Measurements from ENCODE around the gene PRKCZ.

PRKCZ gene

GRCh38 chr1:2025491-2025981 is 24.7 kb upstream of the PRKCZ start:
- DNase-seq = peak; percentile 15

GRCh38 chr1:2027961-2028583 is 22.1 kb upstream of the PRKCZ start:
- no peak for DNase-seq

- no peak for DNase-seq
Observed at GRCh38 chr1:2028870-2029560, 21.2 kb upstream of the PRKCZ start.

DNA sequence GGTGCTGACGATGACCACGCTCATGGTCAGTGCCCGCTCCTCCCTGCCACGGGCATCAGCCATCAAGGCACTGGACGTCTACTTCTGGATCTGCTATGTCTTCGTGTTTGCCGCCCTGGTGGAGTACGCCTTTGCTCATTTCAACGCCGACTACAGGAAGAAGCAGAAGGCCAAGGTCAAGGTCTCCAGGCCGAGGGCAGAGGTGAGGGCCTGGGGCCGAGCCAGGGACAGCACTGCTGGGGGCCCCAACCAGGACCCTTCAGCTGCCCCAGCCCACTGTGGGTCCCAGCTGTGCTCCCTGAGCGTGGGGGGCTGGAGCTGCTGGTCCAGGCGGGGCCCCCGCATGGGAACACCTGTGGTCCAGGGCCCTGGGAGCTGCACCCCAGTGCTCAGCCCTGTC is 20.6 kb upstream of the PRKCZ start:
- no peak for DNase-seq

GRCh38 chr1:2030076-2030871 is 19.9 kb upstream of the PRKCZ start:
- DNase-seq = no peak

GRCh38 chr1:2031546-2032540 is 18.4 kb upstream of the PRKCZ start:
- no peak for DNase-seq

DNA sequence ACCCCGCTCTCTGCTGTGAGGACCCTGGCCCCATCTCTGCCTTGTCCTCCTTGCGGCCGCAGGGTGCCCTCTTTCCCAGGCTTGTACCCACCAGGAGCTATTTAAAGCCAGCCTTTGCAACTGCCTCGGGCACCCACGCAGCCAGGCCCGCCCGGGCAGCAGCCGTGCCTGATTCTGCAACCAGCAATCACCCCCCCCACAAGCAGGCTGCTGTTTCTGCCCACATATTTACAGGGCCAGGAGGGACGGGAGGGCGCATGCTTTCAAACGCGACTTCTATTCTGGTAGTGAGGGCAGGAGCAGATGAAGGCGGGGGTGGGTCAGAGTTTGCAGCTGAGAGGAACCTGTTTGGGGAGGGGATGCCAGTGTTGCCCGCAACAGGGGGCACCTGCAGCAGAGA is 17.5 kb upstream of the PRKCZ start:
- no peak for DNase-seq

GRCh38 chr1:2033165-2033564 is 17.0 kb upstream of the PRKCZ start:
- DNase-seq = no peak

DNA sequence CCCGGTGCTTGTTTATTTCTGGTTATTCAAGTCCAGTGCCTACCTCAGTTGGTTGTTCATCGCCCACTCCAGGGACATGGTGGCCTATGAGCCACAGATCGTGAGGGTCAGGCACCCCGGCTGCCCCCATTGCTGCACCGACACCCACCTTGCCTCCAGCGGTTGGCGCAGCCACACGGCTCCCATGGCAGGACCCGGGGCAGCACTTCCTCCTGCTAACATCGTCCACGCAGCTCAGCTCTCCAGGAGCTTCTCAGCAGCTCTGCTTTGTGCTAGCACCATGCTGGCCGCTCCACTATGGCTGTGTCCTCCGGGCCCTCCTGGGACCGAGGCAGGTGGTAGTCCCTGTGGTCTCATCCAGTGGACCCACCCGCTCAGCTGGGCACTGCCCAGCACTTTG is 13.9 kb upstream of the PRKCZ start:
- DNase-seq = no peak

GRCh38 chr1:2037314-2037979 is 12.8 kb upstream of the PRKCZ start:
- DNase-seq = no peak

DNA sequence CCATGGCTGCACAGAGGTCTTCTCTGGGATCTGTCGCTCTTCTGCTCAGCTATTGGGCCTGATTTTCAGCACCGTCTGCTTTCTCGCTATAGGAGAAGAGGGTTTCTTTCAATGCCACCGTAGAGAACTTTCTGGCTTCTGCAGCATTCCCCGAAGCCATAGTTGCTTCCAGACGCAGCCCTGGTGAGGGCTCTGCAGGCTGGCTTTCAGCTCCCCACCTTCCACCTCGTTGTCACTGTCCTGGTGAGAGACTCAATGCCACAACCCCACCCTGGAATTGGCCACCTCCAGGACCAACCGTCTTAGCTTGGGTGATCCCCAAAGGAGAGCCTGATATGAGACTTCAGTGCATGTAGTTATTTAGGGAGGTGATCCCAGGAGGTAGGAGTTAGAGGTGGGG is 12.0 kb upstream of the PRKCZ start:
- no peak for DNase-seq

GRCh38 chr1:2039251-2039650 is 11.0 kb upstream of the PRKCZ start:
- DNase-seq = no peak

- no peak for DNase-seq
Observed at GRCh38 chr1:2041305-2041704, 8.9 kb upstream of the PRKCZ start.

DNA sequence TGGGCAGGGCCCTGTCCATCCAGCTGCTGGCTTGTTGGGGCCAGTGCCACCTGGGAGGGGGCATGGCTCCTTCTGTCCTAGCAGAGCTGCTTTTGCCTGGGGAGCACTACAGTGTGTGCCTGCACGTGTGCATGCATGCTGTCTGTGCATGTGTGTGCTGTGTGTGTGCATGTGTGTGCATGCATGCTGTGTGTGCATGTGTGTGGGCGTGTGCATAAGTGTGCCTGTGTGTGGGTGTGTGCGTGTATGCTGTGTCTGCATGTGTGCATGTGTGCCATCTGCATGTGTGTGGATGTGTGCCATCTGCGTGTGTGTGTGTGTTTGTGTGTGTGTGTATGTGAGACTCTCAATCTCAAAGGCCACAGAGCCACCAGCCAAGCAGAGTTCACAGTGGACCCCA is 8.3 kb upstream of the PRKCZ start:
- no peak for DNase-seq

- no peak for DNase-seq
Observed at GRCh38 chr1:2042830-2043773, 7.1 kb upstream of the PRKCZ start.

GRCh38 chr1:2043886-2044285 is 6.3 kb upstream of the PRKCZ start:
- no peak for DNase-seq

GRCh38 chr1:2044510-2045319 is 5.5 kb upstream of the PRKCZ start:
- peak; percentile 83 for DNase-seq

DNA sequence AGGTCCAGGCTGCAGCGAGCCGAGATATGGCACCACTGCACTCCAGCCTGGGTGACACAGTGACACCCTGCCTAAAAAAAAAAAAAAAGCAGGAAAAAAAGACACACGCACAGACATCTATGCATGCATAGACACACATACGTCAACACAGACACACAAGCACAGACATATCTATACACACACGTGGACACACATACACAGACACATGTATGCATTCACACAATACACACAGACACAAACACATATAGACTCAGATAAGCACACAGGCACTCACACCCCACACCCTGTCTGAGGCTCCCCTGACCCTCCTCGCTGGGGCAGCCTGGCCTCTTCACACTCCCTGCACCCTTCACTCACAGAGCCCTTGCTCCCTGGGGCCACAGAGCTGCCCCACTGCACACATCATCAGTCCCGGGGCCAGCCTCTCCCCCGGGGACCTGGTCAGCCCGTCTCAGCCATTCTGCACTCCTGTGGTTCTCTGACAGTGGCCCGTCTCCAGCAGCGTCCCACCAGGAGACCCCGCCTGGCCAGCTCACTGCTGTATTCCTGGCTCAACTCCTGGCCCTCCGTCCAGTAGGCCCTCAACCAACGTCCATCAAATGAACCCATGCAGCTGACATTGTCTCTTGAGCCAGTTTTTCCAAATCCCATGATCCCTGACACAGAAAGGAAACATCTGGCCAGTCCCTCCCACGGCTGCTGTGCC is 4.6 kb upstream of the PRKCZ start:
- no peak for DNase-seq

- DNase-seq = peak; percentile 39
Observed at GRCh38 chr1:2046174-2046917, 3.9 kb upstream of the PRKCZ start.

All from CD4-positive, alpha-beta T cell treated with Interleukin-12 subunit alpha and Interleukin-12 subunit beta, for 1 hour (primary cell).